ENCODE measurements around the gene TUBG1.

DNA sequence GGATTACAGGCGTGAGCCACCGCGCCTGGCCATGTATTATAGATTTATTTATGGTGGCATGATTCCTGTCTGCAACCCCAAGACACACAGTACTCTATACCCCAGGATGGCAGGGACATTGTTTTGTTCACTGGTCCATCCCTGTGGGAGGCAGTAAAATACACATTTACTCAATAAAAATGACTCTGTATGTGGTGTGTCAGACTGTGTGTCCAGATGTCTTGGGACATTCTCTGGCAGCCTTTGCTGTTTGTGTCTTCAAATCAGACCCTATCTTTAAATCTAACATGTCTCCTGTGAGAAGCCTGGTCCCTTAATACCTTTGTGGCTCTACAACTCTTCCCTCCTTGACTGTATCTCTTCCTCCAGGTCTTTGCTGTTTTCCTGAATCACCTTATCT lies 49.2 kb upstream of the TUBG1 start:
- TF ChIP-seq, protein P1, sequence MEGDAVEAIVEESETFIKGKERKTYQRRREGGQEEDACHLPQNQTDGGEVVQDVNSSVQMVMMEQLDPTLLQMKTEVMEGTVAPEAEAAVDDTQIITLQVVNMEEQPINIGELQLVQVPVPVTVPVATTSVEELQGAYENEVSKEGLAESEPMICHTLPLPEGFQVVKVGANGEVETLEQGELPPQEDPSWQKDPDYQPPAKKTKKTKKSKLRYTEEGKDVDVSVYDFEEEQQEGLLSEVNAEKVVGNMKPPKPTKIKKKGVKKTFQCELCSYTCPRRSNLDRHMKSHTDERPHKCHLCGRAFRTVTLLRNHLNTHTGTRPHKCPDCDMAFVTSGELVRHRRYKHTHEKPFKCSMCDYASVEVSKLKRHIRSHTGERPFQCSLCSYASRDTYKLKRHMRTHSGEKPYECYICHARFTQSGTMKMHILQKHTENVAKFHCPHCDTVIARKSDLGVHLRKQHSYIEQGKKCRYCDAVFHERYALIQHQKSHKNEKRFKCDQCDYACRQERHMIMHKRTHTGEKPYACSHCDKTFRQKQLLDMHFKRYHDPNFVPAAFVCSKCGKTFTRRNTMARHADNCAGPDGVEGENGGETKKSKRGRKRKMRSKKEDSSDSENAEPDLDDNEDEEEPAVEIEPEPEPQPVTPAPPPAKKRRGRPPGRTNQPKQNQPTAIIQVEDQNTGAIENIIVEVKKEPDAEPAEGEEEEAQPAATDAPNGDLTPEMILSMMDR (IDR thresholded peaks at IDR 0.05 in 8 of 11, conservative IDR thresholded peaks at IDR 0.05 in 3 of 11) = no peak
- TF ChIP-seq POLR2AphosphoS5 (IDR thresholded peaks at IDR 0.05) = no peak
- TF ChIP-seq POLR2A (IDR thresholded peaks at IDR 0.05) = no peak

Data from spleen (tissue), 7 donors.